Posterior vena cava (tissue), 2 donors: Measurements from ENCODE around the gene GDI1. TPM values are rescaled to one million over a fixed set of nuclear protein-coding genes. Genes with fewer than 3 reads are reported as not detected.

Experiments
- DNase-seq: peaks from one replicate; pipeline ENCODE4 v3.0.0-alpha.2; 2020; ENCODE audit warnings: low spot score
- intact Hi-C, 2 donors: fragments of 100-400 bp; cut with DNase I; formaldehyde crosslinking; loops; one replicate each; pipeline versions ENCODE4 v1.14.1 to v1.14.2; 2022 to 2023
- microRNA-seq, 2 donors: library from miRNA; unstranded; fragments of <30 nt; microRNA quantifications; one replicate each; pipeline ENCODE4 v1.2.0, GENCODE V29; 2020 to 2021; ENCODE audit warnings: borderline microRNAs expressed in 2 of 2
- total RNA-seq, 2 donors: library from RNA; stranded (reverse); fragmentation: NEBNext Ultra II Directional; extraction: Animal tissue kit (Norgen Biotek cat#: 25700); gene quantifications; one replicate each; pipeline ENCODE4 v1.2.1, GENCODE V29; 2021
- donor health status: DM: yes; HTN: yes; CAD: no.
- donor health status: DM: yes; HTN: yes; CAD: no.

Gene GDI1
- total RNA-seq, 2 donors from 2014 or later, result 106 to 108 TPM

GRCh38 chrX:154487518-154488290 lies 50.8 kb downstream of the GDI1 start:
- intact Hi-C loops, result loop anchor here (2.0 to 5.0 kb wide), 3 partner anchors 40 to 61 kb away; no protein-coding TSS in a partner anchor
- peak; percentile 82 for DNase-seq

- no peak for DNase-seq
- intact Hi-C loops, result loop anchor here in 1 of 2 donors (5.0 kb wide), 2 partner anchors 41 to 44 kb away; no protein-coding TSS in a partner anchor
These were observed 51.6 kb downstream of the GDI1 start for GRCh38 chrX:154488336-154489075.

GRCh38 chrX:154489182-154489581 lies 52.2 kb downstream of the GDI1 start:
- DNase-seq, result no peak
- intact Hi-C loops, result loop anchor here in 1 of 2 donors (5.0 kb wide), 2 partner anchors 42 to 43 kb away; no protein-coding TSS in a partner anchor

- peak; percentile 81 for DNase-seq
- intact Hi-C loops, result no loop called here
These were observed 53.1 kb downstream of the GDI1 start for GRCh38 chrX:154490021-154490413.

GRCh38 chrX:154490414-154491083 lies 53.6 kb downstream of the GDI1 start, which contains the start of gene SLC10A3:
Gene SLC10A3, minus strand, starts transcription at chrX:154490629. Its CDS starts 1,689 bp downstream, at chrX:154488940.
- intact Hi-C loops, result no loop called here
- peak; percentile 97 for DNase-seq

Small RNA genes within 50 kb of the gene (microRNA-seq; reads per million reads assigned to microRNA genes)
- 0 to 0.65 reads per million in 2 donors for gene MIR6858

Other genes with a start within 250 kb of the GDI1 start
- not detected for gene OPN1MW2, start 217.4 kb upstream of the GDI1 start, total RNA-seq
- gene OPN1MW3, start 179.6 kb upstream of the GDI1 start, total RNA-seq, result not detected
- not detected for gene TEX28, start 142.0 kb upstream of the GDI1 start, total RNA-seq
- gene TKTL1, start 141.4 kb upstream of the GDI1 start, total RNA-seq, result under 1 TPM; 0.29 to 0.46 TPM
- gene FLNA, start 62.5 kb upstream of the GDI1 start, total RNA-seq, result 1,000 to 10,000 TPM; 5,571 to 6,731 TPM
- 10 to 100 TPM; 61.8 to 67.2 TPM for gene EMD, start 57.9 kb upstream of the GDI1 start, total RNA-seq
- 1,000 to 10,000 TPM; 2,294 to 2,387 TPM for gene RPL10, start 38.8 kb upstream of the GDI1 start, total RNA-seq
- gene DNASE1L1, start 27.9 kb upstream of the GDI1 start, total RNA-seq, result 10 to 100 TPM; 15.9 to 20.0 TPM
- 10 to 100 TPM; 25.3 to 28.1 TPM for gene TAFAZZIN, start 25.6 kb upstream of the GDI1 start, total RNA-seq
- gene ATP6AP1, start 8.5 kb upstream of the GDI1 start, total RNA-seq, result 10 to 100 TPM; 43.8 to 59.9 TPM
- 10 to 100 TPM; 52.7 to 63.3 TPM for gene FAM50A, start 7.0 kb downstream of the GDI1 start, total RNA-seq
- 10 to 100 TPM; 23.7 to 31.1 TPM for gene PLXNA3, start 21.1 kb downstream of the GDI1 start, total RNA-seq
- gene LAGE3, start 42.1 kb downstream of the GDI1 start, total RNA-seq, result 10 to 100 TPM; 10.2 to 15.0 TPM
- gene UBL4A, start 49.5 kb downstream of the GDI1 start, total RNA-seq, result 10 to 100 TPM; 30.1 TPM
- gene SLC10A3, start 53.5 kb downstream of the GDI1 start, total RNA-seq, result 10 to 100 TPM; 27.4 to 31.3 TPM
- gene FAM3A, start 79.1 kb downstream of the GDI1 start, total RNA-seq, result 10 to 100 TPM; 26.1 to 28.6 TPM
- 10 to 100 TPM; 51.9 to 55.4 TPM for gene G6PD, start 109.7 kb downstream of the GDI1 start, total RNA-seq
- gene IKBKG, start 110.5 kb downstream of the GDI1 start, total RNA-seq, result 10 to 100 TPM; 24.2 to 25.6 TPM
- gene CTAG1A, start 148.0 kb downstream of the GDI1 start, total RNA-seq, result not detected
- not detected for gene CTAG1B, start 182.1 kb downstream of the GDI1 start, total RNA-seq
- gene CTAG2, start 216.4 kb downstream of the GDI1 start, total RNA-seq, result 1 to 10 TPM in 1 of 2 donors, not detected in 1; 1.2 TPM